GM12864 (cell line): ENCODE measurements around the gene PRKACB.

Experiments used
- DNase-seq: peaks from one replicate; pipeline ENCODE4 v3.0.0-alpha.2; 2011; ENCODE audit warnings: low read depth
- H3K4me3 ChIP-seq: 2 replicates; pipeline ENCODE4 v1.5.1; 2011; ENCODE audit warnings: mild to moderate bottlenecking, low read depth, low read length, control low read depth
- CTCF ChIP-seq: IDR thresholded peaks from 2 replicates; pipeline ENCODE4 v1.5.1; 2011; ENCODE audit warnings: low read depth, mild to moderate bottlenecking, moderate library complexity, low read length, control low read depth, inconsistent platforms; ENCODE audit errors: missing control alignments

PRKACB gene

GRCh38 chr1:84254703-84255238, 110.7 kb downstream of the PRKACB start:
- DNase-seq: no peak
- TF ChIP-seq CTCF: no peak
- no peak overlapping the region for H3K4me3 ChIP-seq

- no peak overlapping the region for H3K4me3 ChIP-seq
- DNase-seq: no peak
- no peak for TF ChIP-seq CTCF
Measured at GRCh38 chr1:84255582-84255981, 111.5 kb downstream of the PRKACB start.

- H3K4me3 ChIP-seq: no peak overlapping the region
- no peak for TF ChIP-seq CTCF
- DNase-seq: no peak
Measured at GRCh38 chr1:84257617-84258016, 113.5 kb downstream of the PRKACB start.

- TF ChIP-seq CTCF: no peak
- no peak for DNase-seq
- H3K4me3 ChIP-seq: no peak overlapping the region
Measured at GRCh38 chr1:84259376-84259775, 115.3 kb downstream of the PRKACB start.

- no peak for DNase-seq
- H3K4me3 ChIP-seq: no peak overlapping the region
- TF ChIP-seq CTCF: no peak
Measured at GRCh38 chr1:84259989-84260388, 115.9 kb downstream of the PRKACB start.

- DNase-seq: no peak
- no peak for TF ChIP-seq CTCF
- no peak overlapping the region for H3K4me3 ChIP-seq
Measured at GRCh38 chr1:84260852-84261518, 116.9 kb downstream of the PRKACB start.

GRCh38 chr1:84264961-84265360, 120.9 kb downstream of the PRKACB start:
- H3K4me3 ChIP-seq: no peak overlapping the region
- TF ChIP-seq CTCF: no peak
- DNase-seq: no peak
